ENCODE results near the gene HELZ. TPM values are rescaled to one million over a fixed set of nuclear protein-coding genes. Genes with fewer than 3 reads are reported as not detected.

Gene HELZ
- total and polyA plus RNA-seq, 2 donors (not counting 1 experiment from before 2014, with no cell fraction given): 18.9 to 28.1 TPM

- Histone ChIP-seq H3K9ac (ENCODE audit: insufficient read depth, low read length) (no peak overlapping the region), H3K27ac (ENCODE audit: insufficient read depth, low read length) (no peak overlapping the region), H3K79me2 (ENCODE audit: control insufficient read depth, insufficient read depth, low read length) (no peaks in the 10 kb centered on the region), H2AFZ (ENCODE audit: low read length) (no peak overlapping the region), H3K27me3 (ENCODE audit: control insufficient read depth, insufficient read depth, low read length) (peaks cover 5% of the 10 kb centered on the region), H3K4me1 (ENCODE audit: control insufficient read depth, extremely low read depth, insufficient read depth, low read length) (no peaks in the 10 kb centered on the region), H3K4me2 (ENCODE audit: extremely low read depth, insufficient read depth, low read length) (no peak overlapping the region), H4K20me1 (ENCODE audit: control insufficient read depth, extremely low read depth, insufficient read depth, low read length) (no peaks in the 10 kb centered on the region), H3K9me3 (ENCODE audit: control insufficient read depth, insufficient read depth, low read depth, low read length) (no peaks in the 10 kb centered on the region), H3K4me3 (replicated peaks in 1 of 4; ENCODE audit: control extremely low read depth in 1 of 4, insufficient read depth in 1 of 4, low read depth in 3 of 4, low read length in 4 of 4) (no peak overlapping the region), H3K36me3 (ENCODE audit: control insufficient read depth, insufficient read depth, low read length) (no peaks in the 10 kb centered on the region)
- DNase-seq (ENCODE audit: low read depth in 2 of 2): no peak
- no peak for TF ChIP-seq CTCF (conservative IDR thresholded peaks at IDR 0.05 in 1 of 2, IDR thresholded peaks at IDR 0.05 in 1 of 2; ENCODE audit: low read depth in 1 of 2, low read length in 2 of 2)
- no peak for TF ChIP-seq EZH2 (IDR thresholded peaks at IDR 0.05; ENCODE audit: low read length, missing control alignments)
These were observed 220.3 kb downstream of the HELZ start for GRCh38 chr17:67024736-67025135.

GRCh38 chr17:67022451-67022810 lies 222.6 kb downstream of the HELZ start:
- H3K79me2 ChIP-seq (ENCODE audit: control insufficient read depth, insufficient read depth, low read length): no peaks in the 10 kb centered on the region
- no peak overlapping the region for H3K4me3 ChIP-seq (replicated peaks in 1 of 4; ENCODE audit: control extremely low read depth in 1 of 4, insufficient read depth in 1 of 4, low read depth in 3 of 4, low read length in 4 of 4)
- no peak overlapping the region for H3K27ac ChIP-seq (ENCODE audit: insufficient read depth, low read length)
- no peak for DNase-seq (ENCODE audit: low read depth in 2 of 2)
- H3K4me2 ChIP-seq (ENCODE audit: extremely low read depth, insufficient read depth, low read length): no peak overlapping the region
- no peaks in the 10 kb centered on the region for H3K9me3 ChIP-seq (ENCODE audit: control insufficient read depth, insufficient read depth, low read depth, low read length)
- TF ChIP-seq EZH2 (IDR thresholded peaks at IDR 0.05; ENCODE audit: low read length, missing control alignments) (no peak), CTCF (conservative IDR thresholded peaks at IDR 0.05 in 1 of 2, IDR thresholded peaks at IDR 0.05 in 1 of 2; ENCODE audit: low read depth in 1 of 2, low read length in 2 of 2) (no peak)
- H3K27me3 ChIP-seq (ENCODE audit: control insufficient read depth, insufficient read depth, low read length): peaks cover 7% of the 10 kb centered on the region
- no peaks in the 10 kb centered on the region for H3K36me3 ChIP-seq (ENCODE audit: control insufficient read depth, insufficient read depth, low read length)
- H3K9ac ChIP-seq (ENCODE audit: insufficient read depth, low read length): no peak overlapping the region
- no peak overlapping the region for H2AFZ ChIP-seq (ENCODE audit: low read length)
- H3K4me1 ChIP-seq (ENCODE audit: control insufficient read depth, extremely low read depth, insufficient read depth, low read length): no peaks in the 10 kb centered on the region
- no peaks in the 10 kb centered on the region for H4K20me1 ChIP-seq (ENCODE audit: control insufficient read depth, extremely low read depth, insufficient read depth, low read length)

- Histone ChIP-seq H3K79me2 (ENCODE audit: control insufficient read depth, insufficient read depth, low read length) (no peaks in the 10 kb centered on the region), H3K27ac (ENCODE audit: insufficient read depth, low read length) (no peak overlapping the region), H3K9ac (ENCODE audit: insufficient read depth, low read length) (no peak overlapping the region), H3K4me2 (ENCODE audit: extremely low read depth, insufficient read depth, low read length) (no peak overlapping the region), H2AFZ (ENCODE audit: low read length) (no peak overlapping the region), H3K9me3 (ENCODE audit: control insufficient read depth, insufficient read depth, low read depth, low read length) (no peaks in the 10 kb centered on the region), H3K27me3 (ENCODE audit: control insufficient read depth, insufficient read depth, low read length) (peaks cover 5% of the 10 kb centered on the region), H3K4me3 (replicated peaks in 1 of 4; ENCODE audit: control extremely low read depth in 1 of 4, insufficient read depth in 1 of 4, low read depth in 3 of 4, low read length in 4 of 4) (no peak overlapping the region), H4K20me1 (ENCODE audit: control insufficient read depth, extremely low read depth, insufficient read depth, low read length) (no peaks in the 10 kb centered on the region), H3K36me3 (ENCODE audit: control insufficient read depth, insufficient read depth, low read length) (no peaks in the 10 kb centered on the region), H3K4me1 (ENCODE audit: control insufficient read depth, extremely low read depth, insufficient read depth, low read length) (no peaks in the 10 kb centered on the region)
- no peak for DNase-seq (ENCODE audit: low read depth in 2 of 2)
- TF ChIP-seq EZH2 (IDR thresholded peaks at IDR 0.05; ENCODE audit: low read length, missing control alignments) (no peak), CTCF (conservative IDR thresholded peaks at IDR 0.05 in 1 of 2, IDR thresholded peaks at IDR 0.05 in 1 of 2; ENCODE audit: low read depth in 1 of 2, low read length in 2 of 2) (no peak)
These were observed 223.1 kb downstream of the HELZ start for GRCh38 chr17:67021743-67022450.

Data from fibroblast of lung (primary cell).